SK-N-SH (cell line): ENCODE measurements around the gene FKBP9. TPM values are rescaled to one million over a fixed set of nuclear protein-coding genes. Genes with fewer than 3 reads are reported as not detected.

Experiments
- CTCF ChIA-PET: fragments of 300-600, 350-600 bp; formaldehyde crosslinking; extraction: SDS; loops from one replicate; lab custom pipeline; 2021; lab: Yijun Ruan, JAX
- POLR2A ChIA-PET: fragments of 350-600 bp; sonication (Branson Sonifier 250); formaldehyde crosslinking; extraction: SDS; loops from one replicate; lab custom pipeline; 2020; ENCODE audit warnings: antibody characterized with exemption, inconsistent platforms; lab: Yijun Ruan, JAX
- DNase-seq: peaks from one replicate; pipeline ENCODE4 v3.0.0; 2012
- H2AFZ ChIP-seq: fragments of 200-600 bp; sonication (generic); 2 replicates; pipeline ENCODE4 v1.8.1; 2016; ENCODE audit warnings: antibody characterized with exemption, mild to moderate bottlenecking, low read depth
- H3F3A ChIP-seq: fragments of 200-600 bp; sonication (generic); replicated peaks from 2 replicates; pipeline ENCODE3; 2016; ENCODE audit warnings: antibody characterized with exemption, mild to moderate bottlenecking; ENCODE audit not compliant: insufficient read depth
- H3K27ac ChIP-seq, 2 experiments: fragments of 200-500 bp in 1 of 2; fragments of 200-600 bp in 1 of 2; sonication (Bioruptor generic) in 1 of 2; sonication (generic), shearing (Covaris generic) in 1 of 2; 2 replicates each; pipeline versions ENCODE4 v1.5.1 to v1.6.1; 2014 to 2016; ENCODE audit warnings: low read depth in 2 of 2, inconsistent platforms in 1 of 2, low read length in 1 of 2, mild to moderate bottlenecking in 1 of 2, mixed read lengths in 1 of 2
- H3K27me3 ChIP-seq: fragments of 200-600 bp; sonication (generic), shearing (Covaris generic); 2 replicates; pipeline ENCODE4 v1.6.1; 2016; ENCODE audit warnings: mixed run types; ENCODE audit not compliant: insufficient read depth
- H3K36me3 ChIP-seq, 2 experiments: fragments of 200-500 bp in 1 of 2; fragments of 200-600 bp in 1 of 2; sonication (Bioruptor generic) in 1 of 2; sonication (generic) in 1 of 2; replicated peaks in 1 of 2; 2 replicates each; pipeline versions ENCODE3 to v1.5.1; 2014 to 2016; ENCODE audit warnings: low read length in 1 of 2, mild to moderate bottlenecking in 1 of 2; ENCODE audit not compliant: insufficient read depth in 2 of 2, control insufficient read depth in 1 of 2
- H3K4me1 ChIP-seq, 2 experiments: fragments of 200-500 bp in 1 of 2; fragments of 200-600 bp in 1 of 2; sonication (Bioruptor generic) in 1 of 2; sonication (generic), shearing (Covaris generic) in 1 of 2; 2 replicates each; pipeline versions ENCODE4 v1.5.1 to v1.6.1; 2014 to 2016; ENCODE audit warnings: low read depth in 1 of 2, low read length in 1 of 2, mixed run types in 1 of 2; ENCODE audit not compliant: insufficient read depth in 2 of 2, control insufficient read depth in 1 of 2
- H3K4me2 ChIP-seq: fragments of 200-600 bp; sonication (generic), shearing (Covaris generic); 2 replicates; pipeline ENCODE4 v1.6.1; 2017; ENCODE audit warnings: mixed run types
- H3K4me3 ChIP-seq, 2 experiments: fragments of 200-500 bp in 1 of 2; fragments of 200-600 bp in 1 of 2; sonication (Bioruptor generic) in 1 of 2; sonication (generic), shearing (Covaris generic) in 1 of 2; 2 replicates each; pipeline versions ENCODE4 v1.5.1 to v1.8.1; 2014 to 2016; ENCODE audit warnings: low read depth in 2 of 2, inconsistent platforms in 1 of 2, low read length in 1 of 2, mild to moderate bottlenecking in 1 of 2, mixed read lengths in 1 of 2, moderate library complexity in 1 of 2
- H3K79me2 ChIP-seq: fragments of 200-600 bp; sonication (generic); 2 replicates; pipeline ENCODE4 v1.8.1; 2017; ENCODE audit warnings: mild to moderate bottlenecking; ENCODE audit not compliant: insufficient read depth
- H3K9ac ChIP-seq: fragments of 200-600 bp; sonication (generic); 2 replicates; pipeline ENCODE4 v1.6.1; 2017; ENCODE audit warnings: mixed run types
- H3K9me2 ChIP-seq: fragments of 200-600 bp; sonication (generic); 2 replicates; pipeline ENCODE4 v1.6.1; 2017; ENCODE audit warnings: mixed run types
- H3K9me3 ChIP-seq: fragments of 200-600 bp; sonication (generic); 2 replicates; pipeline ENCODE4 v1.6.1; 2017; ENCODE audit warnings: mixed run types, mild to moderate bottlenecking, moderate library complexity
- H4K20me1 ChIP-seq: fragments of 200-600 bp; sonication (generic); 2 replicates; pipeline ENCODE4 v1.6.1; 2017; ENCODE audit warnings: mild to moderate bottlenecking, mixed run types; ENCODE audit not compliant: insufficient read depth
- ELF1 ChIP-seq: IDR thresholded peaks from 2 replicates; pipeline ENCODE4 v1.4.0; 2012
- EP300 ChIP-seq, 2 experiments: IDR thresholded peaks; 2 replicates each; pipeline versions ENCODE4 v1.4.0 to v1.6.1; 2012; ENCODE audit warnings: borderline replicate concordance in 1 of 2, low read depth in 1 of 2, low read length in 1 of 2
- FOXJ3 ChIP-seq: sonication (generic); formaldehyde crosslinking; IDR thresholded peaks from 2 replicates; pipeline ENCODE4 v1.5.1; 2020; ENCODE audit warnings: mild to moderate bottlenecking, missing genetic modification reagents
- FOXM1 ChIP-seq: IDR thresholded peaks from 2 replicates; pipeline ENCODE4 v1.4.0; 2012; ENCODE audit warnings: low read depth, mild to moderate bottlenecking
- GABPA ChIP-seq: IDR thresholded peaks from 2 replicates; pipeline ENCODE4 v1.4.0; 2012; ENCODE audit warnings: low read depth, mild to moderate bottlenecking
- IRF3 ChIP-seq: fragments of 150-350 bp; IDR thresholded peaks from 2 replicates; pipeline ENCODE4 v1.6.1; 2016; ENCODE audit warnings: mild to moderate bottlenecking, low read depth, low read length
- MAX ChIP-seq: IDR thresholded peaks from 2 replicates; pipeline ENCODE4 v1.4.0; 2012; ENCODE audit warnings: low read depth
- MEF2A ChIP-seq: IDR thresholded peaks from 2 replicates; pipeline ENCODE4 v1.4.0; 2012; ENCODE audit warnings: low read depth, borderline replicate concordance
- MXI1 ChIP-seq: IDR thresholded peaks from 2 replicates; pipeline ENCODE4 v1.6.1; 2012; ENCODE audit warnings: mild to moderate bottlenecking, low read depth, low read length, improper control_type of control experiment
- NFIC ChIP-seq: IDR thresholded peaks from 2 replicates; pipeline ENCODE4 v1.4.0; 2012; ENCODE audit warnings: borderline replicate concordance
- NRF1 ChIP-seq: IDR thresholded peaks from 2 replicates; pipeline ENCODE4 v1.6.1; 2012; ENCODE audit warnings: low read depth, mild to moderate bottlenecking, low read length
- PBX3 ChIP-seq: IDR thresholded peaks from 2 replicates; pipeline ENCODE4; 2012
- POLR2AphosphoS5 ChIP-seq: IDR thresholded peaks from 2 replicates; pipeline ENCODE4 v1.6.1; 2012; ENCODE audit warnings: low read depth, low read length
- RAD21 ChIP-seq: IDR thresholded peaks from 2 replicates; pipeline ENCODE4 v1.6.1; 2012; ENCODE audit warnings: mild to moderate bottlenecking, low read length
- RCOR1 ChIP-seq: fragments of 150-350 bp; IDR thresholded peaks from 2 replicates; pipeline ENCODE4 v1.6.1; 2017; ENCODE audit warnings: antibody characterized with exemption, low read length
- REST ChIP-seq: IDR thresholded peaks from 2 replicates; pipeline ENCODE4 v1.6.1; 2012; ENCODE audit warnings: mild to moderate bottlenecking, low read depth, low read length, moderate library complexity
- RFX5 ChIP-seq: IDR thresholded peaks from 2 replicates; pipeline ENCODE4 v1.6.1; 2012; ENCODE audit warnings: mild to moderate bottlenecking, improper control_type of control experiment, low read length
- SIN3A ChIP-seq: IDR thresholded peaks from 2 replicates; pipeline ENCODE4 v1.6.1; 2012; ENCODE audit warnings: low read depth, mild to moderate bottlenecking, low read length, moderate library complexity, borderline replicate concordance
- SMC3 ChIP-seq: IDR thresholded peaks from 2 replicates; pipeline ENCODE4 v1.6.1; 2012; ENCODE audit warnings: low read depth, low read length, improper control_type of control experiment
- TAF1 ChIP-seq: IDR thresholded peaks from 2 replicates; pipeline ENCODE4 v1.6.1; 2012; ENCODE audit warnings: low read depth, mild to moderate bottlenecking, low read length, moderate library complexity, borderline replicate concordance
- TCF12 ChIP-seq: IDR thresholded peaks from 2 replicates; pipeline ENCODE4 v1.4.0; 2012
- TEAD4 ChIP-seq: IDR thresholded peaks from 2 replicates; pipeline ENCODE4 v1.4.0; 2012; ENCODE audit warnings: mild to moderate bottlenecking, borderline replicate concordance; ENCODE audit not compliant: insufficient read depth
- USF1 ChIP-seq: IDR thresholded peaks from 2 replicates; pipeline ENCODE4 v1.4.0; 2012; ENCODE audit warnings: low read depth, borderline replicate concordance
- WGBS: methylation state at CpG from one replicate; pipeline ENCODE4 v1.1.6; 2017; ENCODE audit warnings: low lambda C conversion rate; 5-methylcytosine and 5-hydroxymethylcytosine counted together
- polyA plus RNA-seq, 3 experiments: library from polyadenylated mRNA; depleted of rRNA; stranded (reverse); fragments of >200 nt; gene quantifications; 2 replicates each; pipeline ENCODE4 v1.2.3, GENCODE V29; 2012

The FKBP9 gene
- polyA plus RNA-seq (2012; rRNA removed) = 211 and 219 TPM in 2 replicates
- 262 TPM in 2 replicates for polyA plus RNA-seq (2012; cell fraction: cytosol; rRNA removed)
- 143 and 147 TPM in 2 replicates for polyA plus RNA-seq (2012; cell fraction: nucleus; rRNA removed)

GRCh38 chr7:32957326-32958045 is at the start of gene FKBP9:
TSS of gene FKBP9 (plus strand) at chr7:32957440. CDS start at chr7:32957574, 134 bp downstream.
- peak; percentile 86 for TF ChIP-seq MXI1
- no peak for TF ChIP-seq IRF3
- TF ChIP-seq EP300 (IDR thresholded peaks at IDR 0.05; ENCODE audit: borderline replicate concordance in 1 of 2, low read depth in 1 of 2, low read length in 1 of 2) = 0 out of 4 replicates have a peak, but pooled peaks of 1 of the 2 experiments have one; percentile 8
- TF ChIP-seq FOXM1 = no peak
- peak; percentile 37; the same call in 1 of the 2 replicates for TF ChIP-seq NRF1
- no peak for TF ChIP-seq MEF2A
- peak; percentile 62; the same call in 1 of the 2 replicates for TF ChIP-seq USF1
- peak; percentile 94 for TF ChIP-seq POLR2AphosphoS5
- no peak for TF ChIP-seq RAD21
- TF ChIP-seq SMC3 = peak; percentile 22; the same call in 1 of the 2 replicates
- 0 out of 2 replicates have a peak, but pooled peaks have one; percentile 36 for TF ChIP-seq TEAD4
- TF ChIP-seq TAF1 = peak; percentile 82
- TF ChIP-seq ELF1 = peak; percentile 35; the same call in 1 of the 2 replicates
- no peak for TF ChIP-seq RFX5
- TF ChIP-seq SIN3A = peak; percentile 53; the same call in 1 of the 2 replicates
- peak; percentile 88; the same call in 1 of the 2 replicates for TF ChIP-seq MAX
- TF ChIP-seq FOXJ3 = peak; percentile 49; the same call in 1 of the 2 replicates
- peak; percentile 33 for TF ChIP-seq PBX3
- TF ChIP-seq RCOR1 = peak; percentile 4; the same call in 1 of the 2 replicates
- no peak for TF ChIP-seq REST
- TF ChIP-seq GABPA = peak; percentile 67
- no peak; the same call in 1 of the 2 replicates for TF ChIP-seq TCF12
- TF ChIP-seq NFIC = peak; percentile 57
- H4K20me1 ChIP-seq = no peaks in the 10 kb centered on the region
- H3K36me3 ChIP-seq = peaks cover 2 to 5% of the 10 kb centered on the region in 2 experiments
- peak within 1 kb of the TSS; percentile 98 for H2AFZ ChIP-seq
- H3K4me1 ChIP-seq = peaks cover 0 to 13% of the 10 kb centered on the region in 2 experiments; a peak in 1 of 4 replicates
- CTCF ChIA-PET = interaction anchor here (1.1 to 4.2 kb wide), 6 partner anchors 14 to 157 kb away, joined by 3 to 18 read pairs (median 10); partner anchors contain the start of gene NT5C3A
- no peaks in the 10 kb centered on the region for H3K9me2 ChIP-seq
- no peaks in the 10 kb centered on the region for H3K9me3 ChIP-seq
- peaks cover 48% of the 10 kb centered on the region for H3K79me2 ChIP-seq
- peak within 1 kb of the TSS; percentile 65 to 92 for H3K27ac ChIP-seq
- POLR2A ChIA-PET = interaction anchor here (0.9 to 2.7 kb wide), 6 partner anchors 15 to 151 kb away, joined by 4 to 16 read pairs (median 6); partner anchors contain the start of genes KBTBD2, NT5C3A and RP9
- H3F3A ChIP-seq = no peaks in the 10 kb centered on the region
- peak within 1 kb of the TSS; percentile 94 for H3K9ac ChIP-seq
- peak within 1 kb of the TSS; percentile 90 for H3K4me2 ChIP-seq
- H3K27me3 ChIP-seq = no peaks in the 10 kb centered on the region
- WGBS = 2% methylated on average over 32 of the region's 91 CpGs
- DNase-seq = peak; percentile 99
- peak within 1 kb of the TSS; percentile 81 to 89 for H3K4me3 ChIP-seq
